Tongue (tissue), 2 donors: ENCODE measurements around the gene CAMKMT. TPM values are rescaled to one million over a fixed set of nuclear protein-coding genes. Genes with fewer than 3 reads are reported as not detected.

Experiments
- DNase-seq: peaks from one replicate; pipeline ENCODE4 v3.0.0-alpha.2; 2015
- total RNA-seq: library from RNA; depleted of rRNA; stranded (reverse); fragments of >200 nt; gene quantifications from one replicate; pipeline ENCODE4 v1.2.3, GENCODE V29; 2014

The CAMKMT gene
- total RNA-seq, 1 donor from 2014 or later = 9.9 TPM

- DNase-seq = peak; percentile 24
Measured at GRCh38 chr2:44744961-44745892, 383.5 kb downstream of the CAMKMT start.

GRCh38 chr2:44745922-44746766 is 384.4 kb downstream of the CAMKMT start:
- DNase-seq = no peak

- peak; percentile 23 for DNase-seq
Measured at GRCh38 chr2:44746856-44747615, 385.3 kb downstream of the CAMKMT start.

DNA sequence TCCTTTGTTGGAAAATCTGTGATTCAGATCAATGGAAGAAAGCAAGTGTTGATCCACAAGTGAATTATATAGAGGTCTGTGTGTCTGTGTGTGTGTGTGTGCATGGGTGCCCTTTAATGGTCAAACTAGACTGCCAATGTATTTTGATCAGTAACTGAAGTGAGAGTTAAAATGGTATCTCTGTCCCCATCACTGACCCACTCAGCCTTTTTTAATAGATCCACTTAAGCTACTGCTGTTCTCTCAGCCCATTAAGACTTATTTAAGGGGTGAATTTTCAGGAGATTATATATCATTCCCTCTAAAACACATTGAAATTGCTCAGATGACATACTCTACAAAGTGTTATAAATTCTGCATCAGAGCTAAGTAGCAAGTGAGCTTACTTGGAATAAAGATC is 386.0 kb downstream of the CAMKMT start:
- no peak for DNase-seq

- DNase-seq = no peak
Measured at GRCh38 chr2:44751754-44752479, 390.2 kb downstream of the CAMKMT start.

- no peak for DNase-seq
Measured at GRCh38 chr2:44752761-44753160, 391.0 kb downstream of the CAMKMT start.

- DNase-seq = no peak
Measured at GRCh38 chr2:44753552-44754285, 392.0 kb downstream of the CAMKMT start.

GRCh38 chr2:44758591-44758990 is 396.8 kb downstream of the CAMKMT start:
- DNase-seq = no peak

- DNase-seq = no peak
Measured at GRCh38 chr2:44759823-44760222, 398.1 kb downstream of the CAMKMT start.

GRCh38 chr2:44763275-44763782 is 401.6 kb downstream of the CAMKMT start:
- DNase-seq = no peak

DNA sequence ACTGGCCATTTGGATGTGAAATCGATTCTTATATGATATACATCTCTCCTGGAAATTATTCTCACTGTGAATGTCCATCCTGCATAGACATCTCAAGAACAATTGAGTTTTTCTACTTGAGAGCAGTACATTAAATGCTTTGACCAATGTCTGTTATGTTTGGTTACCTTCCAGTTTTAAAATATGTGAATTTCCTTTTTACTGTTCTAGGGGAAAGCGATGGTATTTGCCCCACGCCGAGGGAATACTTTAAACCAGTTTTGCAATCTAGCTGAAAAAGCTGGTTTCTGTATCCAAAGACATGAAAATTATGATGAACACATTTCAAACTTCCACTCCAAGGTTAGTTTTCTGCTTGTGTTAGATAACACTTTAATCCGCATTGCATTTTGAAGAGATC is 404.5 kb downstream of the CAMKMT start:
- DNase-seq = no peak

DNA sequence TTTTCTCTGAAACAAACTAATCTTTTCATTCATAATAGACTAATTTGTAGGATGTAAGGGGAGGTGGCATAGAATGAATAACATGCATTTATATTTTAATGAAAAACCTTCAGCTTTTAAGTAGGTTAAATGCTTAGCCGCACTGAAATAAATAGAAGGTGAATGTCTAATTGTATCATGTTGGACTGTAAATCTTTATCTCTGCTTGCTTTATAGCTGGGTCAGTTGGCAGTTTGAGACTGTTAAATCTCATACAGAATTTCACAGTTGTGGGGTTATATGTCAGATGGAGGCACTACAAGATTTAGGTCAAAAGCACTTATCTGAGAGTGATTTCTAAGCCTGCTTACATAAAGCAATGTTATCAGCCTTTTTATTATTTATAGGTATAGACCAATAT is 405.0 kb downstream of the CAMKMT start:
- DNase-seq = no peak

- DNase-seq = no peak
Measured at GRCh38 chr2:44767691-44768090, 405.9 kb downstream of the CAMKMT start.

GRCh38 chr2:44768438-44769236 is 406.9 kb downstream of the CAMKMT start:
- no peak for DNase-seq

DNA sequence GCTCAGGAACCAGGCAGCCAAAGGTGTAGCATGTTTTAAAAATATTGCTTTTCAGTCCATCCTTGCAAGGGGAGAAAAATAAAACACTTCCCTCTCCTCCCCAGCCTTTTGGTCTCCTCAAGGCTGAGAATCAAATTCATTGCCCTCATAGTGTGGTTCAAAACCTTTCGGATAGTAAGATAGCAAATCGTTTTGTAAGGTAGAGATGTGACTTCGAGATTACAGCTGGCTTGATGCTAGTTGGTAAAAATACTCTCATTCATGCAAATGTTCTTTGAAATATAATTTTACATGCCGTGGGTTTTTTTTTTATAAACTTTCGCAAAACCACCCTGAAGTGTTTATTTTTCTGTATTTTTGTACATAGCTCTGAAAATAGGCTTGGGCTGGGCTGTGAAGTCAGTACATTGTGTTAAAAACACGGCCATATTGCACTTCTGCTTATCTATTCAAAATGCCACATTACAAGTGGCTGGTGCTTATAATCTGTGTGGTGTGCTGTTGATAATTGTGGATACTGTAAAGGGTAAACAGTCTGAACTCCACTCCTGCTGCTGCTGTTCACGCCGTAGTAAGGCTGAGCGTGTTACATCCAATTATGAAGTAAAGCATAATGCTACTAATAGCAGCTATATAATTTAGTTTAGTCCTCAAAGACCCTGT is 407.7 kb downstream of the CAMKMT start:
- DNase-seq = no peak

- DNase-seq = no peak
Measured at GRCh38 chr2:44770221-44771195, 408.8 kb downstream of the CAMKMT start.

- DNase-seq = no peak
Measured at GRCh38 chr2:44771522-44771921, 409.8 kb downstream of the CAMKMT start.

- DNase-seq = no peak
Measured at GRCh38 chr2:44772131-44772530, 410.4 kb downstream of the CAMKMT start.
